HG03039 (cell line): ENCODE data around the gene COL1A1.

ENCODE experiments used
- ATAC-seq: cut with Tn5 transposase; IDR thresholded peaks from one replicate; pipeline ENCODE4 v1.9.1; 2021; ENCODE audit warnings: mild to moderate bottlenecking, moderate library complexity; ENCODE audit not compliant: unreplicated experiment

The COL1A1 gene

DNA sequence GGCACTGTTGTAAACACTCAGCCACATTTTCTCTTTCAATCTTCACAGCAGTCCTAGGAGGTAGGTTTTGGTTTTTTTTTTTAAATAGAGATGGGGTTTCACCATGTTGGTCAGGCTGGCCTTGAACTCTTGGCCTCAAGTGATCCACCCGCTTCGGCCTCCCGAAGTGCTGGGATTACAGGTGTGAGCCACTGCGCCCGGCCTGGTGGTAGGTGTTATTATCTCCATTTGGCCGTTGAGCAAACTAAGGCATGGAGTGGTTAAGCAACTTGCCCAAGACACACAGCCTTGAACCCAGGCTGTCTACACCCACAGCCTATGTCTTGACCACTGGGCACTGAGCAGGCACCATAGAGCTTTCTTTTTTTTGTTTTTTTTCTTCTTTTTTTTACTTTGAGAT lies 27.0 kb downstream of the COL1A1 start:
- no peak for ATAC-seq

DNA sequence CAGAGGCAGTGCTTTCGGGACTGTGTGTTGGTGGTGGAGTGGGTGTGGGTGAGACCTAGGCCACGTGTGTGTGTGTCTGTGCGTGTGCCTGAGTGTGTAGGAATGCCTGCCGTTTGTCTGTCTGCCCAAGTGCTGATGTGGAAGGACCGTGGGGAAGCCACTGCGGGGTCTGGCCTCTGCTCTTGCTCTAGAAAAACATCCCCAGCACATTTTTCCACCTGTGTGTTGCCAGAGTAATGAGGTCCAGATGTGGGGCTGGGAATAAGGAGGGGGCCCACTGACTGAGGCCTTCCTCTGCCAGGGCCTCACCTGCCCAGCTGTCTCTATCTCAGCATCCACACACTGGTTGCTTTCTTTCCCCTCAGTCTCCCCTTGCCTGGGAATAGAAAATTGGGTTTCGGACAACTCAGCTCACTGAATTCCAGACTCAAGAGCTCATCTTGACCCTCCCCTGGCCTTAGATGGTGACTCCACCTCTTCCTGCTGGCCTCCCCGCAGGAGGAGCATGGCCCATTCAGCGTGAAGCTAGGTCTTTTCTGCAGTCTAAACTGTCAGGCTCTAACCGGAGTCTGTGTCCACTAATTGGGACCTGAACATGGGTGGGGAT lies 28.0 kb downstream of the COL1A1 start:
- no peak for ATAC-seq

DNA sequence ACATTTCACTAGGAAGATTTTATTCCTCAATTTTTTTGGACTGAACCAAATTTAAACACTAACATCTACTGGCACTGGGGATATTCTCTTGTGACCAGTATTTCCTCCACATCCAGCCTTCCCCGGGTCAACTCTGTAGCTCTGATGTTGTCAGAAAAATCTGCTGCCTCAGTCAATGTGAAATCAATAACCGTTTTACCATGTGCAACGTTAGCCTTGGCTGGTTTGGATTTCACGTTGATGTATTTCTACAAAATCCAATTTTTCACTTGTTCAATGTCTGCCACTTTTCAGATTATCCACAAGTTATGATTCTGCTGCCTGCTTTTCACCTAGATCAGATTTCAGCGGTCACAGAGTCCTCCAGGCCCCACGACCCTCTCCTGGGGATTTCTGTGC lies 28.5 kb downstream of the COL1A1 start:
- ATAC-seq: no peak

DNA sequence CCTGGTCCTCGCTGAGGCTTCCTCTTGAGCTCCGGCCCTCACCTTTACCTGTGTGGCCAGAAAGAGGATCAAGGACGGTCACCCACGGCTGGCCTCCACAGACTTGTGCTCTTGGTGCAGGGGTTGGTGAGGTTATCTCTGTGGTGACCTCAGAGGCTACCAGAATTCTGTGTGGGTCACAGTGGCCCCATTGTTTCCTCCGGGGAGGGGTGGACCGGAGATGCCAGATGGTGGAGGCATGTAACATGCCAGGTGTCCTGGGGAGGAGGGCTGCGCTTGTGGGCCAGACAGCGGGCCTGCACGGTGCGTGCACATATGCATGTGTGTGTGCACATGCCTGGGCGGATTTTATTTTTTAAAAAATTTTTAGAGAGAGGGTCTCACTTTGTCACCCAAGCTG lies 29.3 kb downstream of the COL1A1 start:
- no peak for ATAC-seq

DNA sequence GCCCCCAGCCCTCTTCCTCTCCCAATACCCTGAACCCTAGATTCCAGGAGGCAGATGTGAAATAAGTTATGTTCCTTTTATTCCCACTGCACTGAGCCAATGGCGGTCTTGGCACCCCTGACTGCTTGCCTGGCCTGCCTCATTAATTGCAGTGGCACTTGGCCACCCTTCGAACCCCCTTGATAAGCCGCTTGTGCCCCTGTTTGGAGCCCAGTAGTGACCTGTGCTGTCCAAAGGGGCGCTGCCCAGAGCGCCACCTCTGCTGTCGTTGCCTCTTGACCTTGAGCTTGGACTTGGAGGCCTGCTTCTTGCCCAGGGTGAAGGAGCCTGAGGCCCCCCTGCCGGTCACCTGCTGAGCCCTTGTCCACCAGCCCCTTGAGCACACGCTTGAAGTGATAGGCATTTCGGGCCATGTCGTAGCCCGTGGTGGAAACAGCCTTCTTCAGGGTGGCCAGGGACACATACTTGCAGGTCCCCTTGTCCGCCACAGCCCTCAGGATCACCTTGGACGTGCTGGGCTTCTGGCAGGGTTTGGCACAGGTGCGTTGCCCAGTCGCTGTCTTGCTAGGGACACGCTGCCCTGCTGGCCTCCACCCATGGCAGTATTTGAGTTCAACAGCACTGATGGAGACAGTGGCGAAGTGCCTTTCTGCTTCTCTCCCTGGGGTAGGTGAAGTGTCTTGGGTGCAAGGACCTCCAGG lies 29.9 kb downstream of the COL1A1 start:
- ATAC-seq: no peak

DNA sequence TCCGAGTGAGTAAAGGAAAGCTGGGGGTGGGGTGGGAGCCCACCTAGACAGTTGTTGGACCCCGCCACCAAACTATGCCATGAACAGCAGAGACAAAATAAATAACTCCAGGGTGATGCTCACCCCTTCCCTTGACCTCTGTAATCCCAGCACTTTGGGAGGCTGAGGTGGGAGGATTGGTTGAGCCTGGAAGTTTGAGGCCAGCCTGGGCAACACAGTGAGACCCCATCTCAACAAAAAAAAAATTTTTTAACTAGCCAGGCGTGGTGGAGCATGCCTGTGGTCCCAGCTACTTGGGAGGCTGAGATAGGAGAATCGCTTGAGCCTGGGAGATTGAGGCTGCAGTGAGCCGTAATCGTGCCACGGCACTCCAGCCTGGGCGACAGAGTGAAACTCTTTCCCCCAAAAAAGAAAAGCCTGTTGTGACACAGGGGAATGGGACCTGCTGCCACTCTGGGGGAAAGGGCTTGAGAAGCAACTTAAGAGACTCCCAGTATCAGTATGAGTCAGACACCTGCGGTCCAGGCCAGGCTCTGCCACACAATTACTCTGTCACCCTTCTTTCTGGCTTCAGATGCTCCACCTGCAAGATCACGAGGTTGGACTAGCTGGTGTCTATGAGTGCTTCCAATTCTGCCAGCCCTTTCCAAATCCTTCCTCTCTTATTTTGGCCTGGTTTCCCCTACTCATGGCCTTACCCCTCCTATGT lies 30.6 kb downstream of the COL1A1 start:
- ATAC-seq: peak; percentile 43

DNA sequence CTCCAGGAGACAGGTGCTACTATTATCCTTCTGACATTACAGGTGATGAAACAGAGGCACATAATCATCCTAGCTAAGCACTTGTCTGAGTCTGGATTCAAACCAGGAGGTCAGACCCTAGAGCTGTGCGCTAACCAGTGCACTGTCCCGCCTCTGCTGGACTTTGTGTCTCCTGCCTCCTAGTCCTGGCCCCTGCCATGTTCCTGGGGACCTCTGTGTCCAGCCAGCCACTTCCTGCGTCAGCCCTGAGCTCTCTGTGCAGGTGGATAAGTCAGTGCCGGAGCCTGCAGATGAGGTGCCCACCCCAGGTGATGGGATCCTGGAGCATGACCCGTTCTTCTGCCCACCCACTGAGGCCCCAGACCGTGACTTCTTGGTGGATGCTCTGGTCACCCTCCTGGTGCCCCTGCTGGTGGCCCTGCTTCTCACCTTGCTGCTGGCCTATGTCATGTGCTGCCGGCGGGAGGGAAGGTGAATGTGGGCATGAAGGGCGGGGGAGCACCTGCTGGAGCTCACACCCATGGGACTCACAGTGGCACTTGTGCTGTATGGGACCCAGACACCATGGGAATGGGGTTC lies 31.5 kb downstream of the COL1A1 start:
- ATAC-seq: no peak

DNA sequence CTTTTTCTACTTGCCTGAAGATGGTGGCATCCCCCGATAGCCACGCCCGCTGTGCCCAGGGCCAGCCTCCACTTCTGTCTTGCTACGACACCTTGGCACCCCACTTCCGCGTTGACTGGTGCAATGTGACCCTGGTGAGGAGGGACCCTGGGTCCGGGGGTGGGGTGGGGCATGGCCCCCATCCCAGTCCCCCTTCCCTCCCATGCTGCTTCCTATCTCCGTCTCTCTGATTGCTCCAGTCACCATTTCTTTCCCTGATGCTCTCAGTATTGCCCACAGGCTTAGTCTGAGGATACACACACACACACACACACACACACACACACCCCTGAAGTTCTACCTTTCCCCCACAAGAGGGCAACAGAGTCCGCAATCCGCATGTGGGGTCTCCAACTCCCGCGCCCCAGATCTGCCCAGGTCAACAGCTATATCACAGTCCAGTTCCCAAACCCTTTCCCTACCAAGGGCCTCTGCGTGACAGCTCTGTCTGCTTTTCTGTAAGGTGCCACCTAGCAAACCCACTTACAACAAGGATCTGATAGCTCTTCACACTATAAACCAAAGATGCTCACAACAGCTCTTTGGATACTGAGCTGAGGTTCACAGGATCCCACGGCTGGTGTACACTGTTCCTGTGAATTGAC lies 32.2 kb downstream of the COL1A1 start:
- no peak for ATAC-seq

DNA sequence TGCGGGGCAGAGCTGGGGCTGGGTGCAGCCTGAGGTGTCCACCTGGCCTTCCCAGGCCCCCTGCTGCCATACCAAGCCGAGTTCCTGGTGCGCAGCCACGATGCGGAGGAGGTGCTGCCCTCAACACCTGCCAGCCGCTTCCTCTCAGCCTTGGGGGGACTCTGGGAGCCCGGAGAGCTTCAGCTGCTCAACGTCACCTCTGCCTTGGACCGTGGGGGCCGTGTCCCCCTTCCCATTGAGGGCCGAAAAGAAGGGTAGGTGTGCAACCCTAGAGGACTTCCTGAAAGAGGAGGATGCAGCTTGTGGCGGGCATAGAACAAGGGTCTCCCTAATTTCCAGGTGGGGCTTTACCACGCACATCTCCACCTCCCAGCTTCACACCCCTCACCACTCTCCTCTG lies 33.1 kb downstream of the COL1A1 start:
- no peak for ATAC-seq

DNA sequence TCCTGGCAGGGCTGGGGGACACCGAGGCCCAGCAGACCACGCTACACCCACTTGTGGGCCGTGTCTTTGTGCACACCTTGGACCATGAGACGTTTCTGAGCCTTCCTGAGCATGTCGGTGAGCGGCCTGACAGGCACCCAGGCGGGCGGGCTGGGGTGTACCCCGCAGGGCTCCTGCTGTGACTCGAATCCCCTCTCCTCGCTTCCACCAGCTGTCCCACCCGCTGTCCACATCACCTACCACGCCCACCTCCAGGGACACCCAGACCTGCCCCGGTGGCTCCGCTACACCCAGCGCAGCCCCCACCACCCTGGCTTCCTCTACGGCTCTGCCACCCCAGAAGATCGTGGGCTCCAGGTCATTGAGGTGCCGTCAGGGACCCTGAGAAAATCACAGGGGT lies 34.1 kb downstream of the COL1A1 start:
- no peak for ATAC-seq

DNA sequence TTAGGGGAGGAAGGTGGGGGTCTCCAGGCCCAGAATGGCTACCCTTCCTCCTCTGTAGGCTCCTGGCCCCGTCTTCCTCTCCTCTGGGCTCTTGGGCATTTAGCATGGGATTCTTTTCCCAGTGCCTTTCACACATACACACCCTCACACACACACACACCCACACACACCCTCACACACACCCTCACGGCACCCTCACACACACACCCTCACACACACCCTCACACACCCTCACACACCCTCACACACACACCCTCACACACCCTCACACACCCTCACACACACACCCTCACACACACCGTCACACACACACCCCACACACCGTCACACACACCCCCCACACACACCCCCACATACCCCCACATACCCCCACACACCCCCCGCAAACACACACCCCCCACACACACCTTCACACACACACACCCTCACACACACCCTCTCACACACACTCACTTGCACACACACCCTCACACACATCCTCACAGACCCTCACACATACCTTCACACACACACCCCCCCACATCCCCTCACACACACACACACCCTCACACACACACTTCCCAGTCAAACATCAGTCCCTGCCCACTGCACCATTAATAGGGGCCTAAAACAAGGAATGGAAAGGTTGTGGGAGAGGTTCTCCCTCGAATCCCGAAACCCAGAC lies 34.8 kb downstream of the COL1A1 start:
- no peak for ATAC-seq

DNA sequence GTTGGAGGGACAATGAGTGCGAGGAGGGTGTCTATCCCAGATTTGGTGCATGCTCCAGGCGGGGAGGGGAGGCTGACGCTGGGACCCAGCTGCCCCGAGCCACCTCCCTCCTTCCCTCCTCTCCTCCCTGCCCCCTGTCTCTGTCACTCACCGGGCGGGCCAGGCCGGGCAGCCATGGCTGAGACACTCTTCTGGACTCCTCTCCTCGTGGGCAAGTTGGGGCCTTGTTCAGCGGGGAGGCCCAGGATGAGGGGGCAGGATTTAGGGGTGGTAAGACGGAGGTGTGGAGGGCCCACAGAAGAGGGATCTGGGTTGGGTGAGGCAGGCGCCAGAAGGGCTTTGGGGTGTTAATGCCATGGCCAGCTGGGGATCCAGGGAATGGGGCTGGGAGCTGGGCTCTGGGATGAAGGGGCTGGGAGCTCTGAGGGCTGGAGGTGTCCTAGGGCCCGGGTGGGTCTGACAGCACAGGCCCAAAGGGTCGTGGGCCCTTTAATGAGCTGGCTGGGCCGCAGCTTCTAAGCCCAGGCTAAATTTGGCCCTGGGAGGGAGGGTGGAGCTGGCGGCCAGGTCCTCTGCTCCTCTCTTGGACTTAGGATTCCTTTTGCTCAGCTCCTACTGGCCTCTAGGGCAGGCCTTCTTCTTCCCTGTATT lies 35.4 kb downstream of the COL1A1 start, which contains the start of gene SGCA:
SGCA (plus strand) TSS at position 139 of the 651 bp plus-strand sequence; CDS start at position 175, 36 bp downstream.
- ATAC-seq: no peak

DNA sequence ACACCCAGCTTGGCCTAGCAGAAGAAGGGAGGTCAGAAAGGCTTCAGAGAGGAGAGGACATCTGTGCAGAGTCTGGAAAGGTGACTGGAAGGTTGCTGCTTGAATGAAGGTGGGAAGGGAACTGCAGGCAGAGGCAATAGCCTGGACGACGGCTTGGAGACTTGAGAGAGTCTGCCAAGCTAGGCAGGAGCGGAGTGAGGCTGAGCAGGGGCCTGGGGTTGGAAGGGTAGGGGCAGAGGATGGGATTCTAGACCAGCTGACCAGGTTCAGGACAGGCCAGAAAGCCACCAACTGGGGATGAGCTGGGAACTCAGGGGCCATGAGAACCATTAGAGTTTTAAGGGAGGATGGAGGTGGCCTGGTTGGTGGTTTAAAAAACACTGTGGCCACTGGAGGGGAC lies 36.0 kb downstream of the COL1A1 start:
- no peak for ATAC-seq

DNA sequence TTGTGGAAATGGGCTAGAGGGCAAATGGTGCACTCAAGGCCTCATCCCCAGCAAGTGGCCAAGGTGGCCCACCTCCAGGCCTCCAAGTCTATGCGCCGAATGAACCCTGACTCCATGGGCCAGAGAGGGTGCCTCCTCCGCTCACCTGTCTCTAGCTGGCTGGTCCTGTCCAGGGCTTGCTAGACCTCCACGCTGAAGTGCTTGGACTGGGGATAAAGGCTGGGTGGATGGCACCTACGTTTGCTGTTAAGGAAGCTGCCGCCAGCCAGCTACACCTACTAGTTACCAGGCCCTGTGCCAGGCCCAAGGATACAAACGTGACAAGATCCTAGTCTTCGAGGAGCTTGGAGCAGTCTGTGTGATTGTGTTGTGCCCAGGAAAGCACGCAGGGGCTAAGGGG lies 36.4 kb downstream of the COL1A1 start:
- ATAC-seq: no peak

DNA sequence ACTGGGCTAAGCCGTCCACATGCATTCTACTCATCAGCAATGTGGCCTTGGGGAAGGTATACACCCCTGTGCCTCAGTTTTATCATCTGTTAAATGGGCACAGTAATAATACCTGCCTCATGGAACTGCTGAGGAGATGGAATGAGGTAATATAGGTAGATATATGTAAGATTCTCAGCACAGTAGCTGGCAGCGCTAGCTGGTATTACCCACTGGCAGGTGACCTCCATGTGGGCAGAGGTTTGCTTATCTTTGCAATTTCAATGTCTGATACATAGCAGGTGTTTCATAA lies 36.8 kb downstream of the COL1A1 start:
- no peak for ATAC-seq

DNA sequence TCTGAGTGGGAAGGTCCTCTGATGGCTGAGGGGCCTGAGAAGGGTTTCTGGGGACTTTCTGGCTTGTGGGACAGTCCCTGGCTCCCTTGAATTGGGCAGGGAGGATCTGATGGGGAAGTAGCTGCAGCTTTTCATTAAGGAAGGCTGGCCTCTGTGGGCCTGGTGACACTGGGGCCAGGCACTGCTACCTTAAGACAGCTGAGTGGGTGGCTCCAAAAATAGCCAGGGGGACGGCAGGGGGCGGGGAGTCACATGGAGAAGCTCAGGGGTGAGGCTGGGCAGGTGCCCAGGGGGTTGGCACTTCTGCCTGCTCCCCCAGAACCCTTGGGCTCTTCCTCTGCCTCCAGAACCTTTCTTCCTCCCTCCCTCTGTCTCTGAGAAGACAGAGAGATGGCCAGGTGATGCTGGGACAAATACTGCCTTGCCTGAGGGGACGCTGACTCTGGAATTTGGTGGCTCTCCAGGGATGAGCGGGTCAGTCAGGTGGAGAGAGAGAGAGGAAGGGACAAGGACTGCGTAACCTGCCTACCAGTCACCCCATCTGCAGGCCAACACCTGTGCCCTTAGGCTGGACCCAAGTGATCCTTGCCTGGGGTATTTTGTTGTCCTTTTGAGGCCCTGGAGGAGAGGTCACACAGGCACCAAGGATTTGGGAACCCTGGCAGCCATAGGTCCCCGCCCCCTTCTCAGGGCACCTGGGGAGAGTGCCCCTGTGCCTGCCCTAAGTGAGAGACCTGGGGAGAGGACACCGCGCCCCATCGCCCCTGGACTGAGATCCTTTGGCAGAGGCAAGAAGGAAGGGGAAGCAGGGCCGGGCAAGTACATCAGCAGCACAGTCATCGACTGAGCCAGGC lies 37.4 kb downstream of the COL1A1 start:
- ATAC-seq: no peak

DNA sequence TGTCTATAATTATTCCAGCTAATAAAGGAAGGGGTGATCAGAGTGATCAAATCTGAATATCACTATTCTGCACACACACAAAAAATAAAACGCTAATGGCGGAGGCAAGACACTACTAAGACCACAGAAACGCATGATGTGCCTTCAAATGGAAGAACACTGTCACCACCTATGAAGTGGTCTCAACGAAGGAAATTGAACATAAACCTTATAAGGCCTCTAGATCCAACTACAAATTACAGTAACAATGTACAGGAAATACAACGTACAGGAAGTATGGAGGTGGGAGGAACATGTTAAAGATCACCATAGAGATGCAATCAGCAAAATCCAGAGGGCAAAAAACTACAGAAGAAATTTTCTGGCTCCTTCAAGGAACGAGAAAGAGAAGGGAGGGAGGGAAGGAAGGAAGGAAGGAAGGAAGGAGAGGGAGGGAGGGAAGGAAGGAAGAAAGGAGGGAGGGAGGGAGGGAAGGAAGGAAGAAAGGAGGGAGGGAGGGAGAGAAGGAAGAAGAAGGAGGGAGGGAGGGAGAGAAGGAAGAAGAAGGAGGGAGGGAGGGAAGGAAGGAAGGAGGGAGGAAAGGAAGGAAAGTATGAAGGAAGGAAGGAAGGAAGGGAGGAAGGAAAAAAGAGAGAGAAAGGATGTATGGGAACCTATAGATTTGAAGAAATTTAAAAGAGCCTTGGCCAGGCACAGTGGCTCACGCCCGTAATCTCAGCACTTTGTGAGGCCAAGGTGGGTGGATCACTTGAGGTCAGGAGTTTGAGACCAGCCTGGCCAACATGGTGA lies 38.8 kb downstream of the COL1A1 start:
- no peak for ATAC-seq

DNA sequence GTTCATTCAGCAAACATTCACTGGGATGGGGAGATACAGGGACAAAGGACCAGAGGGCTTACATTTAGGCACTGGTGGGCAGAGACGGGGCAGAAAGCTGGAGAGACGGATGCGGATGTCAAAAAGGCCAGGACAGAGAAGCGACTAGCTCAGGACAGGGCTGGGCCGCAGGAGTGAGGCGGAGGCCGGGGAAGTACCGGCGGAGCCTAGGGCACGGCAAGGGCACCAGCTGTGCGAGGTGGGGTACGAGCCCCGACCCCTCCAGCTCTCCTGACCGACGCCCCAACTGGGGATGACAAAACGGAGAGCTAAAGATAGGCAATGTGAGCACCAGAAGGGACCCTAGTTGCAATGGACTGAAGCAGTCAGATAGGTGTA lies 39.5 kb downstream of the COL1A1 start:
- no peak for ATAC-seq
